GM18517 (cell line): Measurements from ENCODE around the gene PPFIA1.

Experiments
- ATAC-seq: cut with Tn5 transposase; IDR thresholded peaks from one replicate; pipeline ENCODE4 v1.9.1; 2021; ENCODE audit warnings: mild to moderate bottlenecking, moderate library complexity; ENCODE audit not compliant: unreplicated experiment

PPFIA1 gene

GRCh38 chr11:70270104-70270876 lies at the start of gene PPFIA1:
TSS of gene PPFIA1 (plus strand) at chr11:70270690. CDS start at chr11:70272173, 1,483 bp downstream.
- peak; percentile 94 for ATAC-seq

GRCh38 chr11:70220920-70221319 lies 49.6 kb upstream of the PPFIA1 start:
- no peak for ATAC-seq

GRCh38 chr11:70225681-70226177 lies 44.8 kb upstream of the PPFIA1 start:
- ATAC-seq = no peak

- ATAC-seq = no peak
Measured at GRCh38 chr11:70226183-70226582, 44.3 kb upstream of the PPFIA1 start.

- no peak for ATAC-seq
Measured at GRCh38 chr11:70226967-70227366, 43.5 kb upstream of the PPFIA1 start.

- no peak for ATAC-seq
Measured at GRCh38 chr11:70229737-70230136, 40.8 kb upstream of the PPFIA1 start.

GRCh38 chr11:70230151-70230839 lies 40.2 kb upstream of the PPFIA1 start:
- ATAC-seq = no peak

GRCh38 chr11:70230840-70231710 lies 39.4 kb upstream of the PPFIA1 start:
- no peak for ATAC-seq

GRCh38 chr11:70233034-70233433 lies 37.5 kb upstream of the PPFIA1 start:
- ATAC-seq = no peak

GRCh38 chr11:70233511-70233934 lies 37.0 kb upstream of the PPFIA1 start:
- ATAC-seq = no peak

- ATAC-seq = no peak
Measured at GRCh38 chr11:70233962-70234361, 36.5 kb upstream of the PPFIA1 start.

GRCh38 chr11:70240337-70240736 lies 30.2 kb upstream of the PPFIA1 start:
- no peak for ATAC-seq

- no peak for ATAC-seq
Measured at GRCh38 chr11:70241709-70242108, 28.8 kb upstream of the PPFIA1 start.

- no peak for ATAC-seq
Measured at GRCh38 chr11:70242885-70243284, 27.6 kb upstream of the PPFIA1 start.

- ATAC-seq = no peak
Measured at GRCh38 chr11:70243912-70244652, 26.4 kb upstream of the PPFIA1 start.

GRCh38 chr11:70244698-70245097 lies 25.8 kb upstream of the PPFIA1 start:
- no peak for ATAC-seq

GRCh38 chr11:70246196-70246595 lies 24.3 kb upstream of the PPFIA1 start:
- no peak for ATAC-seq

GRCh38 chr11:70247042-70247709 lies 23.3 kb upstream of the PPFIA1 start:
- no peak for ATAC-seq

- ATAC-seq = no peak
Measured at GRCh38 chr11:70247710-70248072, 22.8 kb upstream of the PPFIA1 start.
